ENCODE measurements around the gene LSR.

LSR gene

GRCh38 chr19:35288906-35289305, 40.1 kb downstream of the LSR start:
- no peak for DNase-seq

- no peak for DNase-seq
These were observed 41.8 kb downstream of the LSR start for GRCh38 chr19:35290381-35291127.

- no peak for DNase-seq
These were observed 42.5 kb downstream of the LSR start for GRCh38 chr19:35291259-35291658.

GRCh38 chr19:35291916-35292315, 43.1 kb downstream of the LSR start, which contains the start of gene MAG:
MAG (plus strand) TSS chr19:35292161; CDS start chr19:35295409, 3,248 bp downstream.
- DNase-seq, result no peak

GRCh38 chr19:35292421-35293362, 43.9 kb downstream of the LSR start:
- DNase-seq, result no peak

- no peak for DNase-seq
These were observed 44.5 kb downstream of the LSR start for GRCh38 chr19:35293363-35293739.

- DNase-seq, result no peak
These were observed 45.0 kb downstream of the LSR start for GRCh38 chr19:35293808-35294207.

- no peak for DNase-seq
These were observed 45.5 kb downstream of the LSR start for GRCh38 chr19:35294328-35294727.

- no peak for DNase-seq
These were observed 46.3 kb downstream of the LSR start for GRCh38 chr19:35294859-35295791.

GRCh38 chr19:35295792-35296462, 47.1 kb downstream of the LSR start:
- peak; percentile 37 to 52 for DNase-seq

- no peak for DNase-seq
These were observed 48.1 kb downstream of the LSR start for GRCh38 chr19:35296644-35297514.

GRCh38 chr19:35297515-35297848, 48.7 kb downstream of the LSR start:
- no peak for DNase-seq

GRCh38 chr19:35297922-35298321, 49.1 kb downstream of the LSR start:
- DNase-seq, result no peak

- DNase-seq, result no peak
These were observed 49.8 kb downstream of the LSR start for GRCh38 chr19:35298561-35298972.

- no peak for DNase-seq
These were observed 50.9 kb downstream of the LSR start for GRCh38 chr19:35299523-35300338.

GRCh38 chr19:35300339-35300649, 51.5 kb downstream of the LSR start:
- no peak for DNase-seq

GRCh38 chr19:35301961-35302360, 53.2 kb downstream of the LSR start:
- no peak for DNase-seq

- DNase-seq, result no peak
These were observed 53.6 kb downstream of the LSR start for GRCh38 chr19:35302446-35302845.

- DNase-seq, result no peak
These were observed 54.6 kb downstream of the LSR start for GRCh38 chr19:35303357-35303915.

- no peak for DNase-seq
These were observed 55.2 kb downstream of the LSR start for GRCh38 chr19:35304036-35304435.
